BLaER1 treated with 17β-estradiol and CSF1 and Interleukin-3, amounts not matched to agents 10 nM and 100 nM (cell line): ENCODE data around the gene ZNF17.
A peak's percentile ranks its signal among the peaks of the same experiment; 100 is the strongest.

Source experiments
- H3K27ac ChIP-seq, 11 experiments: shearing (Covaris generic); formaldehyde crosslinking; 2 replicates each; pipeline ENCODE4 v1.8.1; 2022
- H3K27me3 ChIP-seq, 11 experiments: shearing (Covaris generic); formaldehyde crosslinking; 2 replicates each; pipeline ENCODE4 v1.8.1; 2022
- H3K36me3 ChIP-seq, 11 experiments: shearing (Covaris generic); formaldehyde crosslinking; 2 replicates each; pipeline ENCODE4 v1.8.1; 2022
- H3K4me1 ChIP-seq, 10 experiments: shearing (Covaris generic); formaldehyde crosslinking; 2 replicates each; pipeline ENCODE4 v1.8.1; 2022
- H3K4me2 ChIP-seq, 11 experiments: shearing (Covaris generic); formaldehyde crosslinking; 2 replicates each; pipeline ENCODE4 v1.8.1; 2022
- H3K4me3 ChIP-seq, 10 experiments: shearing (Covaris generic); formaldehyde crosslinking; 2 replicates each; pipeline ENCODE4 v1.8.1; 2022
- H3K9ac ChIP-seq, 11 experiments: shearing (Covaris generic); formaldehyde crosslinking; 2 replicates each; pipeline ENCODE4 v1.8.1; 2022
- H3K9me3 ChIP-seq, 11 experiments: shearing (Covaris generic); formaldehyde crosslinking; replicated peaks in 1 of 11; 2 replicates each; pipeline ENCODE4 v1.8.1; 2022
- H4K20me1 ChIP-seq, 11 experiments: shearing (Covaris generic); formaldehyde crosslinking; 2 replicates each; pipeline ENCODE4 v1.8.1; 2022
- Cebpa-rat ChIP-seq, 11 experiments: shearing (Covaris generic); IDR thresholded peaks; 2 replicates each; pipeline ENCODE4 v1.8.1; 2022

ZNF17 gene

GRCh38 chr19:57377498-57378146 lies 33.3 kb upstream of the ZNF17 start:
- Histone ChIP-seq H3K4me2 (no peak overlapping the region), H3K9ac (no peak overlapping the region), H4K20me1 (no peaks in the 10 kb centered on the region), H3K36me3 (peaks cover 63 to 77% (median 70%) of the 10 kb centered on the region in 11 experiments), H3K27ac (no peak overlapping the region), H3K27me3 (no peaks in the 10 kb centered on the region), H3K4me3 (peak overlapping the region in 5 of 10 experiments; percentile 2 to 38 (median 16); a peak in 3 of 20 replicates), H3K9me3 (peaks cover 59 to 86% (median 71%) of the 10 kb centered on the region in 11 experiments), H3K4me1 (no peaks in the 10 kb centered on the region)
- TF ChIP-seq Cebpa-rat (IDR thresholded peaks at IDR 0.05), result no peak

DNA sequence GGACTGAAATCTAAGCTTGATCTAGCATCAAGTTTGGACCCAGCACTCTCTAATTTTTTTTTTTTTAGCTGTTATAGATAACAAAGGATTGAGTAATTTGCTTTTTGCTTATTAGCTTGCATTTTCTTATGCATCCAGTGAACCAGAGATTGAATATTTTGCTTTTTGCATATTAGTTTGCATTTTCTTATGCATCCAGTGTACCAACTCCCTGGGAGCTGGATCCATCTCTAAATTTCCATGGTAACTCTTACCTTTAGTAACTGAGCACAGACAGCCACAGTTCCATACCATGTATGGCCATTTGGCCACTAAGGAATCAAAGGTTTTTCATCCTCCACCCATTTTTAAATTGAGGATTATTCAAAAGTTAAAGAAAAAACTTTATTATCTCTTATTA lies 30.0 kb upstream of the ZNF17 start:
- H3K36me3 ChIP-seq, result peaks cover 31 to 44% (median 39%) of the 10 kb centered on the region in 11 experiments
- no peaks in the 10 kb centered on the region for H3K27me3 ChIP-seq
- H3K4me1 ChIP-seq, result no peaks in the 10 kb centered on the region
- H4K20me1 ChIP-seq, result no peaks in the 10 kb centered on the region
- H3K4me2 ChIP-seq, result no peak overlapping the region
- no peak overlapping the region for H3K4me3 ChIP-seq
- H3K9ac ChIP-seq, result no peak overlapping the region
- no peak for TF ChIP-seq Cebpa-rat (IDR thresholded peaks at IDR 0.05)
- H3K9me3 ChIP-seq, result peaks cover 28 to 53% (median 39%) of the 10 kb centered on the region in 11 experiments
- no peak overlapping the region for H3K27ac ChIP-seq

GRCh38 chr19:57382806-57383488 lies 28.0 kb upstream of the ZNF17 start:
- Histone ChIP-seq H3K4me2 (no peak overlapping the region), H3K4me3 (no peak overlapping the region), H3K27me3 (no peaks in the 10 kb centered on the region), H4K20me1 (no peaks in the 10 kb centered on the region), H3K4me1 (no peaks in the 10 kb centered on the region), H3K9me3 (peaks cover 8 to 33% (median 19%) of the 10 kb centered on the region in 11 experiments), H3K27ac (no peak overlapping the region), H3K36me3 (peaks cover 11 to 24% (median 18%) of the 10 kb centered on the region in 11 experiments), H3K9ac (no peak overlapping the region)
- no peak for TF ChIP-seq Cebpa-rat (IDR thresholded peaks at IDR 0.05)

DNA sequence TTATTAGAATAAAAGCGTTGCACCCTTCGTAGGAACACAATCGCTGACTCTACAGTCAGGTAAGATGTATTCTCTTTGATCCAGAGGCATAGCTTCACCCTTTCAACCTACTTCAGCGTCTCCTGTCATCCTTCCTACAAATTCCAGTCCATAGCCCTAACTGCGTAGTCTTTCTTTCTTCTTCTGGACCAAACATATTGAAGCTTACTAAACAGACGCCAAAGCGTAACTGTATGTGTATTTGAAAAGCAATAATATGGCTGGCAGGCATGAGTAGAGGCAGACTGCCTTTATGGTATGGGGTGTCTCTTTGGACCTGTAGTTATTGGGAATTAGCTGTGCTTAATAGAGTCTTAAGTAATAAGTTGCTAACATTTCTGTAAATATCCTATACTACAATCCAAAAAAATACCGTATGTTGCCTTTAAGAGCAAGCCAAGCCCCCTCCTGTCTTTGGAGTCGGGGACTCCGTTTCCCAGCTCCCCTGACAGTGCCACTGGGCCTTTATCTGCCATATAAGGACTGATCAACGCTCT lies 21.7 kb upstream of the ZNF17 start:
- peak overlapping the region; percentile 37 to 76 (median 62) for H3K4me2 ChIP-seq
- H3K27me3 ChIP-seq, result no peaks in the 10 kb centered on the region
- H3K36me3 ChIP-seq, result peaks cover 6 to 23% (median 17%) of the 10 kb centered on the region in 11 experiments
- peaks cover 12 to 26% (median 18%) of the 10 kb centered on the region in 10 experiments for H3K4me1 ChIP-seq
- H4K20me1 ChIP-seq, result peaks cover 0 to 21% (median 6%) of the 10 kb centered on the region in 11 experiments; a peak in 8 of 22 replicates
- H3K9ac ChIP-seq, result peak overlapping the region; percentile 28 to 95 (median 92); a peak in 21 of 22 replicates
- peak overlapping the region; percentile 61 to 96 (median 90); a peak in 19 of 20 replicates for H3K4me3 ChIP-seq
- peak overlapping the region; percentile 64 to 89 (median 85) for H3K27ac ChIP-seq
- TF ChIP-seq Cebpa-rat (IDR thresholded peaks at IDR 0.05), result peak in 1 of 11 experiments; percentile 41; a peak in 1 of 22 replicates
- no peaks in the 10 kb centered on the region for H3K9me3 ChIP-seq

- no peaks in the 10 kb centered on the region for H3K9me3 ChIP-seq
- peak within 1 kb of the TSS; percentile 82 to 96 (median 90) for H3K4me3 ChIP-seq
- peak within 1 kb of the TSS; percentile 86 to 98 (median 95) for H3K4me2 ChIP-seq
- H3K4me1 ChIP-seq, result peaks cover 12 to 26% (median 18%) of the 10 kb centered on the region in 10 experiments
- H3K9ac ChIP-seq, result peak within 1 kb of the TSS; percentile 87 to 95 (median 93)
- TF ChIP-seq Cebpa-rat (IDR thresholded peaks at IDR 0.05), result peak in 7 of 11 experiments; percentile 0 to 73 (median 50); a peak in 6 of 22 replicates
- peak within 1 kb of the TSS; percentile 77 to 89 (median 87) for H3K27ac ChIP-seq
- H4K20me1 ChIP-seq, result peaks cover 0 to 26% (median 6%) of the 10 kb centered on the region in 11 experiments; a peak in 9 of 22 replicates
- no peaks in the 10 kb centered on the region for H3K27me3 ChIP-seq
- peaks cover 9 to 30% (median 22%) of the 10 kb centered on the region in 11 experiments for H3K36me3 ChIP-seq
These were observed 21.0 kb upstream of the ZNF17 start, which contains the start of gene ZNF548 for GRCh38 chr19:57389730-57390598. ZNF548 (plus strand) TSS chr19:57389854; CDS start chr19:57390100, 246 bp downstream.

DNA sequence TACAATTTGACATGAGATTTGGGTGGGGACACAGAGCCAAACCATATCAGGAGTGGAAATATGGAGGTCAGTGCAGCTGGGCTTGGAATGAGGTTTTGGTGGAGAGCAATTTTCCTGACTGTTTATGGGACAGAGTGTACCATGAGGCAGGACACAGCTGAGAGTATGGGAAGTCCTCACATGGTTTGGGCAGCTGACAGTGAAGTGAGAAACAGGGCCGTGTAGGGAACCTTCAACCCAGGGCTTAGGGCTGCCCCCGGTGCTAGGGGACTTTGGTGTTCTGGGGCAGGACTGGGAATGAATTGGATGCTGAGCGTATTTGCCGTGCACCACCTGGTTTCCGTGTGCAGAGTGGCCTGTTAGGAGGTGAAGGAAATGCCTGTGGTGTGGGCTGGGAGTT lies 15.3 kb upstream of the ZNF17 start:
- H4K20me1 ChIP-seq, result peaks cover 0 to 51% (median 8%) of the 10 kb centered on the region in 11 experiments; a peak in 12 of 22 replicates
- H3K4me2 ChIP-seq, result no peak overlapping the region
- H3K9me3 ChIP-seq, result peaks cover 23 to 32% (median 28%) of the 10 kb centered on the region in 11 experiments
- no peaks in the 10 kb centered on the region for H3K27me3 ChIP-seq
- peaks cover 62 to 87% (median 77%) of the 10 kb centered on the region in 11 experiments for H3K36me3 ChIP-seq
- no peak overlapping the region for H3K4me3 ChIP-seq
- no peak overlapping the region for H3K9ac ChIP-seq
- H3K4me1 ChIP-seq, result peaks cover 4 to 18% (median 9%) of the 10 kb centered on the region in 10 experiments
- H3K27ac ChIP-seq, result no peak overlapping the region
- TF ChIP-seq Cebpa-rat (IDR thresholded peaks at IDR 0.05), result no peak

DNA sequence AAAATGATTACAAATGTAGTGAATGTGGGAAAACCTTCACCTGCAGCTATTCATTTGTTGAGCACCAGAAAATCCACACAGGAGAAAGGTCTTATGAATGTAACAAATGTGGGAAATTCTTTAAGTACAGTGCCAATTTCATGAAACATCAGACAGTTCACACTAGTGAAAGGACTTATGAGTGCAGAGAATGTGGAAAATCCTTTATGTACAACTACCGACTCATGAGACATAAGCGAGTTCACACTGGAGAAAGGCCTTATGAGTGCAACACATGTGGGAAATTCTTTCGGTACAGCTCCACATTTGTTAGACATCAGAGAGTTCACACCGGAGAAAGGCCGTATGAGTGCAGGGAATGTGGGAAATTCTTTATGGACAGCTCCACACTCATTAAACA lies 12.1 kb upstream of the ZNF17 start:
- TF ChIP-seq Cebpa-rat (IDR thresholded peaks at IDR 0.05), result no peak
- peaks cover 0 to 42% (median 5%) of the 10 kb centered on the region in 11 experiments; a peak in 12 of 22 replicates for H4K20me1 ChIP-seq
- no peak overlapping the region for H3K9ac ChIP-seq
- peaks cover 47 to 58% (median 53%) of the 10 kb centered on the region in 11 experiments for H3K9me3 ChIP-seq
- no peak overlapping the region for H3K27ac ChIP-seq
- H3K36me3 ChIP-seq, result peaks cover 90 to 99% (median 96%) of the 10 kb centered on the region in 11 experiments
- H3K27me3 ChIP-seq, result no peaks in the 10 kb centered on the region
- no peak overlapping the region for H3K4me2 ChIP-seq
- H3K4me1 ChIP-seq, result no peaks in the 10 kb centered on the region
- H3K4me3 ChIP-seq, result no peak overlapping the region; a peak in 1 of 20 replicates
